Colon (tissue), 2 donors: ENCODE results near the gene PDIA6.
"Not testable (repeated sequence)": the region's sequence is repeated elsewhere in the genome, so short reads cannot be mapped to it uniquely, and the experiment has no call there.

Experiments used
- FAIRE-seq: peaks from 2 replicates; lab custom pipeline; 2012; peaks lifted over from hg19 to GRCh38; lab: Jason Lieb, UNC
- donor health status: control.
- donor health status: control.

The PDIA6 gene

DNA sequence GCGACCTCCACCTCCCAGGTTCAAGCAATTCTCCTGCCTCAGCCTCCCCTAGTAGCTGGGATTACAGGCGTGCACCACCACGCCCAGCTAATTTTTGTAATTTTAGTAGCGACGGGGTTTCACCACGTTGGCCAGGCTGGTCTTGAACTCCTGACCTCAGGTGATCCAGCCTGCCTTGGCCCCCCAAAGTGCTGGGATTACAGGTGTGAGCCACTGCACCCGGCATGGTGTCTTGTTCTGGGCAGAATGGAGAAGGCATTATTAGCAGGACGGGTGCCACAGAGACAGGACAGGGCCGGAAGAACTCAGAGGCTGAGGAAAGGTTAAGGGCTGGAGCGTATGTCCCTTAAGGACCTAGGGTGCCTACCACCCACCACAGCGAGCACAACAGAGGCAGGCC is 31.8 kb downstream of the PDIA6 start:
- FAIRE-seq = not testable (repeated sequence)

DNA sequence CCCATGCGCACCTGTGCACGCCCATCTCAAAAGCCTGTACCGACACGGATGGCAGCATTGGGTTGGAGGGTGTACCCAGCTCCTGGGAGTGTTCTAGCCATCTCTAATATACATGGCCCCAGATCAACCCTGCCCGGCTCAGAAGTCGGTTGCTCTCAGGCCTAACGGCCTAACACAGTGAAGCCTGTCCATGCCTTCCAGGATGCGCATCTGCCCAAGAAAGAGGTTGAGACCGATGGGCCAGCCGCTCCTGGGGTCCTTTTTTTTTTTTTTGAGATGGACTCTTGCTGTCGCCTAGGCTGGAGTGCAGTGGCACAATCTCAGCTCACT is 32.1 kb downstream of the PDIA6 start:
- no peak for FAIRE-seq

DNA sequence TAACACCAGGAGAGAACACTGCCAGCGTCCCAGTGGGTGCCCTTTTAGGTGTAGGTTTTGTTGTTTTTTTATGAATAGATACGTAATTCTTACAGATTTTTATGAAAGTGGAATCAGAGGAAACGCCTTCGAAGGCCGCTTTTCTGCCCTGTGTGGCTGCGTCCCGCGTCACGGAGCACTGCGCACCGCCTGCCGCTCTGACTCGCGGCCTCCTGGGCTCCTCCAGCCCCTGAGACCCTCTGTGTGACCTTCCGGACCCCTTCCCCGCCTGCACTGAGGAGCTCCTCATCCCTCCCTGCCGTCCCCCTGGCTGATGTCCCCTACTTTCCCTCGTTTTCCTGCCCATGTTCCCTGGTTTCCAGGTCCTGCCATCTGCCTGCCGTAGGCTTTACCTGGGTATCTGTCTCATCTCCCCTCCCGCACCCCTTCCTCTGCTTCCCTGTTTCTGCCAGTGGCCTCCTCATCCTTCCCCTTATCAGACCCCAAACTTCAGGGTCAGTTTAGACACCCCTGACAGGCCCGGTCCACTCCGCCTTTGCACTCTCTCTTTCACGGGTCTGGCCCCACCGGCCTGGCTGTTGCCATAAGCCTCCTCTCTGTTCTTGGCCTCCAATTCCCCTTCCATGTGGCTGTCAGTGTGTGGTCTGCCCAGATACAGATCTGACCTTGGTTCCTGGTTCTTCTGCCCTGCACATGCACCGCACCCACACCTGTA is 32.7 kb downstream of the PDIA6 start:
- no peak for FAIRE-seq

DNA sequence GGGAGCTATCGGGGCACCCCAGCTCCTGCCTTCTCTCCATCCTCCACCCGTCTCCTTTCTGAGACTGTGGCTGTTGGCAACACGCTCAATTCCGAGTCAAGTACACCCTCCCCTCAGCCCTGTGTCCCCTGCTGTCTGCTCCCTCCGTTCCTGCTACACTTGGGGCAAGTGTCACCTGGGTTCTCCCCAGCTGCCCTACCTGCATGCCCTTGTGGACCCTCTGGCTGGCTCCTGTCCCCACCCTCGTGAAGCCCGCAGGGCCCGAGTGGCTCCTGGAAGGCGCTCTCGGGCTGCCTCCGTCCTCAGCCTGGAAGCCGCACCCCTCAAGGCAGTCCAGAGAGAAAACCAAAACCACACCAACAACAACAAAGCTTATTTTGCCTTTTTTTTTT is 33.9 kb downstream of the PDIA6 start:
- no peak for FAIRE-seq

DNA sequence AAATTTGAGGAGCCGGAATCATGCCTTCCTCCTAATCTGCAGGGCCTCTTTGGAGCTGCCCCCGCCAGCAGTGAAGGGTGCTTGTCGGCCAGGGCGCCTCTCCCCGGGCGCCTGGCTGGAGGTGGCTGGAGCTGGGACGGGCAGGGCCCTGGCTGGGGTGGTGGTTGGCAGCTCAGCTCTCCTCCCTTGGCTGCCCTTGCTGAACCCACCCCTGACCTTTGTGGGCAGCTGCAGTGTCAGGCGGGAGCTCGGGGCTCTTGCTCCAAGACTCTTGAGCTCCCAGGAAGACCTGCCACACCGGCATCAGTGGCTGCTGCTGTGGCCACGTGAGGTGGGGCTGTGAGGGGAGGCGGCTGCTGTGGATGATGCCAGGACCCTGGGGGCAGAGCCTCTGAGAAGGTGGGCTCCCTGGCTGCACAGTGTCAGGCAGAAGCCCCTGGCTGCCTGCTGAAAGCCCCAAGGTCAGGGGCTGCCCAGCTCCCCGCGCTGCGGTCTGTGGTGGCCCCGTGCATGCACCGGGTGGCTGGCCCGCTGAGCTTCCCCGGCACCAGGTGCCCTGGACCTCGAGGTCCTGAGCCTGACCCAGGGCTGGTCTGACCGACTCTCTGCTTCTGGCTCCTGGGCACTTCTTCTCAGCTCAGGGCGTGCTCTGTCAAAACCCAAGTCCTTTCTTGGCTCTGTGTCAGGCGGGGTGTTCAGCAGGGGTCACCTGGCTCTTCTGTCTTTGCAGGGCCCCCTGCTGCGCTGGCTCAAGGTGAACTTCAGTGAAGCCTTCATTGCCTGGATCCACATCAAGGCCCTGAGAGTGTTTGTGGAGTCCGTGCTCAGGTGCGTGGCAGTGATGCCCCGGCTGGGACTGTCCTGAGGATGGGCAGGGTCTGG is 34.5 kb downstream of the PDIA6 start:
- FAIRE-seq = no peak

DNA sequence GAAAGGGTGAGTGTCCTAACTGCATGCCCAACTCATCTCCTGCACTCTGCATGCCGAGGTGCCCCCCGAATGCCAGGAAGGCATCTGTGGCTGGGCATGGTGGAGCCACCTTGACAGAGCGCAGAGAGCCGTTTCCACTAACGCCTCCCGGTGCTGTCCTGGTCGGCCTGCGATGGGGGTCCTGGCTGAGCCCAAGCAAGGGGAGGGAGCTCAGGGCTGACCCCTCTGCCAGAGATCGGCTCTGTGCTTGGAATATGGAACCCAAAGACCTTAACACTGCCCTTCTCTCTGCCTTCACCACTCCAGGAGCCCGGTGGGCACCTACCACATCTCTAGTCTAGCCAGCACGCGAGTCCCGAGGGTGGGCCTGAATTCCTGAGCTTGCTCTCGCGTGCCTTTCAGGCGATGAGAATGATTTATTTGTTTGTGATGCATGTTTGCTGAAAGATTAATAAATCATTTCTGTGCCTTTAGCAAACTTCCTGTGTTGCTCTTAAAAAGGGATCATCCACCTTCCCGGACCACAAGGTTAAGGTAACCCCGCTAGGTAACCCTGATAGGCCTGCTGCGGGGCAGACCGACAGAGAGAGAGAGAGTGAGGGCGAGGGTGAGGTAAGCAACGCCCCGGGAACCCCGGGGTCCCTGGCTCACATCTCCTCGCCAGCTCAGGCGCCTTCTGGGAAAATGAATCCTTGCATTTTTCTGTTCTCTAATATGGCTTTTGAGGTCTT is 35.3 kb downstream of the PDIA6 start:
- FAIRE-seq = no peak

DNA sequence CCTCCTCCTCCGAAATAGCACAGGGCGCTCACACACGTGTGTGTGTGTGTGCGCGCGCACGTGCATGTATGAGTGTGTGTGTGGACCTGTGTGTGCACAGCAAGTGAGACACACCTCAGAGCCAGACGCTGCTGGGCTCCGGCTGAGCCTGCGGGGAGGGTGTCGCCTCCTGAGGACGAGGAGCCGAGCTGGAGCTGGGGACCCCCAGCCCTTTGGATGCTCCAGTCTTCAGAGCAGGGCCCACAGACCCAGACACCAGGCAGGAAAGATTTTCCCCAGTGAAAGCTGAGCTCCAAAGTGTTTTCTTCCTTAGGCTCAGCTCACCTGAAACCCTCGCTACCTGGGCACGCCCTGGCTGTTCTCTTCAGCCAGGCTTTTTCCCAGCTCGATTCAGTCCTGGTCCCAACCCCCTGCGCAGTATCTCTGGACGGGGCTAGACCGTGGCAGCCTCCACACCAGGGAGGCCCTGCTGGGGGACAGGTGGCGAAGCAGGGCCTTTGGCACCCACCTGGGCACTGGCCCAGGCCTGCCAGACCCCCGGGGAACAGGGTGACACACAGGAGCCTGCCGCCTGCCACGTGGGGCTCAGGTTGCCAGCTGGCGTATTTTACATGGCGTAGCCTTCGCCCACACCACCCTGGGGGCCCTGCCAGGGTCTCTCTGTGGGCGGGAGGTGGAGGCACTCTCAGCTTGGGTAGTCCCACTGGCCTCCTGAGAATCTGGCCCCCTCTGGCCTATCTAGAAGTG is 36.2 kb downstream of the PDIA6 start:
- no peak for FAIRE-seq

DNA sequence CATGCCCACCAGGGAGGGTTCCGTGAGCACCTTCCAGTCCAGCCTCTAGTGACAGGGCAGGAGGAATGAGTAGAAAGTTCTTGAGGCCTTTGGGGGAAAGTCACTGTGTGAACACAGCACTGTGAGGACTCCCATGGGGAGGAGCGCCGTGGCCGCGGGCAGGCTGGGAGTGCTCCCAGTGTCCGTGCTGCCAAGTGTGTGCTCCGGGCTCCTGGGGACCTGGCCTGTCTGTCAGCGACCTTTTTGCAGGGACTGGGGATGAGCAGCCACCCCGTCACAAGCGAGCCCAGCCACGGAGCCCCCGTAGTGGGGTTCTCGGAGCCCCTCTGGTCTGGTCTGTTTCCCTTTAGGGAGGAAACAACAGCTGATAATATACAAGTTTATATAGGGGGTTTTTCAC is 36.8 kb downstream of the PDIA6 start:
- no peak for FAIRE-seq

DNA sequence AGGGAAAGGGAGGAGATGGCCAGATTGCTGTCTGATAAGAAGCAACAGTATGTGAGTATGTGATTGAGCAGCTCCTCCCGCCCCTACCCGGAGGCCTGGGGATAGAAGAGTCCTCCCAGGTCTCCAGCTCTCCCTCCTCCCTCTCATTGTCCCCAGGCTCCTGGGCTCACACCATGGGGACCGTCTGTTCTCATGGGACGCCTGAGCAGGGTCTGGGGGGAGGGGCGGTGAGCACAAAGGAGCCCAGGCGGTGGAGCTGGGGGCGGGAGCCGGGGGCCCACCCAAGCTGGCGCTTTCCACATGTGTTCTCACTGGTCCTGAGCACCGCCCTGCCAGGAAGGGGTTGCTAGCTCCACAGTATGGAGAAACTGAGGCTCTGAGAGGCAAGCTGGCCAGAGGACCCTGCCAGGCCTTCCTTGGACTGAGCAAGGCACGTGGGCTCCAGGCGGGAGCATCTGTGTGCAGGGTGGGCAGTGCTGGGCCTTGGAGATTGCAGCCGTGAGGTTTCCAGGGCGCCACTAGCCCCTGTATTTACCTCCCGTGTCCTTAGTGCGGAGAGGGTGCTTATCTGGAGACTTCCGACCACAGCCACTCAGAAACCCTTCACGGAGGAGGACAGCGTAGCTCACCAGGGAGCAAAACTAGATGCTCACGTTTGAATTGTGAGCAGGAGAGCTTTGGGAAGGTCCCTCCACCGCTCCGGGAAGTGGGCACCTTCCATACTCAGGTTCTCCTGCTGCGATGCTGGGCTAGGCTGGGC is 37.4 kb downstream of the PDIA6 start:
- no peak for FAIRE-seq

DNA sequence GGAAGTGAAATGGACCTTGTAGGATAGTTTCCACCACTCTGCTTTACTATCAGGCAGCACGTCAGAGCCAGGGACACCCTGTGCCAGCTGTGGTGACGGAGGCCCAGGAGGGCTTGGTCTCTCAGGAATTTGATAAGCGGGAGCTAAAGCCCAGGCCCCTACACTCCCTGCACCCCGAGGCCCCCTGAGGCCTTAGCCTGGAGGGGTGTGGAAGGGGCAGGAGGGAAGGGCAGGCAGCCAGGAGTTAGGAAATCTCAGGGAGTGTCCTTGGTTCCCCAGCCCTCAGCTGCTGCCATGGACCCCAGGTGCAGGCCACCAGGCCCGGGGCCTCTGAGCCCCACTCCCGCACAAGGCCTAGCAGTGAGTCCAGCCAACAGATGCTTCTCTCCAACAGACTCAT is 38.2 kb downstream of the PDIA6 start:
- no peak for FAIRE-seq

DNA sequence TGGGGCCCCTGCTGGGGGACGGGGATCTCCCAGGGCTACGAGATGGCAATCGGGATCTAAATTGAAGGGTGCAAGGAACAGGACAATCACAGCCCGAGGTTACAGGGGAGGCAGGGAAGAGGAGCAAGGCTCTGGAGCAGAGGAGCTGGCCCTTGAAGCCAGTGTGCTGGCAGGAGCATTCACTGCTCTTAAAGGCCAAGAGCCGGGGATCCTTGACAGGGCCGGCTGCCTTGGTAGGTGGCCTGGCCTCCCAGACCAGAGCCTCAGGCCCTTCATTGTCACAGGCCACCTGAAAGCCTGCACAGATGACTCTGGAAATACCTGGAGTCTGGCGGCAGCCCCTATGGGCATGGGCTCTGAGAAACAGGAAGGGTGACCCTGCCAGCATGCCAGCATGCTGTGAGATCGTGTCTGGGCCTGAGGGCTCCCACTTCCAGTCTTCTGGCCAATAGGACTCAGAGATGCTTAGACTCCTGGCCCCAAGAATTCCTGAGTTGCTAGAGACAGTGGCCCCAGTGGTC is 38.7 kb downstream of the PDIA6 start:
- FAIRE-seq = no peak

DNA sequence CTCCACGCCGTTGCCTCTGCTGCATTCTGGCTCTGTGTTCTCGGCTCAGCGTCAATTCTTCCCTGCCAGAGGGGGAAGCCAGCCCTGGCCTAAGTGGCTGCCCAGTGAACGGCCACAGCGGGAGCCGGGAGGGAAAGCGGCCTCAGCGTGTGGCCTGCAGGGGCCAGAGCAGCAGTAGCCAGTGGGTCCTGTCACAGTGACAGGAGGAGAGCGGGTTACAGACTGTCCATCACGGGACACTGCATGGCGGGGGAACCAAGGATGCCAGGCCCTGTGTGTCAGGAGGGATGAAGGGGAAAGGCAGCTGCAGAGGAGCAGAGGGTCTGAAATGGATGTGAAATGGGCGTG is 39.7 kb downstream of the PDIA6 start:
- FAIRE-seq = no peak

DNA sequence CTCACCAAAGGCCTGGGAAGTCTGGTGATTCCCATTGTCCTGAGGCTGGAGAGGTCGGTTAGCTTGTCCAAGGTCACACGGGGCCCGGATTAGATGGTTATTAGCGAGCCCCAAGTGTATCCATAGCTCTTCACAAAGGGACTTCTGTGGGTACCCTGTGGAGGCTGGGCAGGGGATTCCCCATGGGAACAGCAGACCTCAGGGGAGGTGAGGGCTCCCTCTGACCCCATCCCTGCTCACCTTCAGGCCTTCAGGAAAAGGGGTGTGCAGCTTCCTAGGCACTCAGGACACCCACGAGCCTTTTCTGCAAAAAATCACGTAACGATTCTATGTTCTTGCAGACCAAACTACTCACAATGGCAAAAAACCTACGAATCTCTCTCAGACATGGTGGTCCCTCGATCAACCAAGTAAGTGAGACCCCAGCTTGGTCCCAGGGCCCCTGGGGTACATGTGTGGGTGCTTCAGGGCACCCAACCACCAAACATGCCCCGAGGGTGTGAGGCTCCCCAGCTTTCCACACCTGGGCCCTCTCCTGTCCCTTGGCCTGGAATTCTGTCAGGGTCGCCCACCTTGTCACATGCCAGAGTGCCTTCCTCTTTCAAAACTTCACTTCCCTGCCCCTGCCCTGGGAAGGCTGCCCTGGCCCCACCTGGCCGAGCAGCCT is 40.3 kb downstream of the PDIA6 start:
- no peak for FAIRE-seq

DNA sequence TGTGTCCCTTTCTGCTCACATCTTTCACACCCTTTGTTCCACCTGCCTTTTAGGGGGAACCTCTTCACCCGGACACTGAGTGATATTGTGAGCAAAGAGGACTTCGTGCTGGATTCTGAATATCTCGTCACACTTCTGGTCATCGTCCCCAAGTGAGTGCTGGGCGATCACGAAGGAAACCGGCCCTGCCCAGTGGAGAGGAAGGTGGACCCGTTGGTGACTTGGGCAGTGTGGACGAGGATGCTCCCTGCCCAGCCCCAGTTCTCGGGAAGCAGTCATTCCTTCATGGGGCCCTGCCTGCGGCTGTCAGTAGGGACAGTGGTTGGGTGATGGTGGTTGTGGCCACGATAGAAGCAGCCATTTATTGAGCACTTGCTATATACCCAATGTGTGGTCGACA is 40.8 kb downstream of the PDIA6 start:
- FAIRE-seq = no peak

DNA sequence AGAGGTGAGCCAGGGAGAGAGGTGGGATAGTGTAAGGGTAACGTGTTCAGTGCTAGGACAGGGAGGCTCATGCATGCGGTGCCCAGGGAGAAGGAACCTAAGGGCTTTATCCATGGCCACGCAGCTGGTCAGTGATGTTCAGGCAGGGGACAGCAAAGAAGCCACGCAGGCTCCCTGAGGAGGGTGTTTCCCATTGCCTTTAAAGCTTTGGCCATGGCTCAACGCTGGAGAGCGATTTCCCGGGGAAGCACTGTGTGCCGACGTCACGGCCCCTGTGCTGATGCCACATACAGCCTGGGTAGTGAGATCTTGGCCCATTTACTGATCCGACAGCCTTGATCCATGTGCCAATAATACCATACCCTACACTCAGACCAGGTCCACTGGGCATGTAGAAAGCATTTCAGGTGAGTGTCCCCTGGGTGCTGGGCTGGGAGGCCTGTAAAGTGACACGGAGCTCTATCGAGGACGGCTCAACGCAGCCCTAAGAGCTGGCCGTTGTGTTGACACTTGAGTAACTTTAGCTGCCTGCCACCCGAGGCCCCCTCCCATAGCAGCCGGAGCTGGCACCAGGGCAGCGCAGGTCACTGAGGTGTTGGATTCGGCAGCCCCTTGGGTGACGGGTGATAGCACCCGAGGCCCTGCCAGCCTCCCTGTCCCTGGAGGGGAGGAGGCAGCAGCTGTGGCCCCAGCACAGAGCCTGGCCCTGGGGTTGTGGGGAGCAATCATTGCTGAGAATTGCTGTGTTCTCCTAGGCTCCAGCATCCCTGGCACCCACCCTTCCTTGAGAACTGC is 41.4 kb downstream of the PDIA6 start:
- FAIRE-seq = no peak

DNA sequence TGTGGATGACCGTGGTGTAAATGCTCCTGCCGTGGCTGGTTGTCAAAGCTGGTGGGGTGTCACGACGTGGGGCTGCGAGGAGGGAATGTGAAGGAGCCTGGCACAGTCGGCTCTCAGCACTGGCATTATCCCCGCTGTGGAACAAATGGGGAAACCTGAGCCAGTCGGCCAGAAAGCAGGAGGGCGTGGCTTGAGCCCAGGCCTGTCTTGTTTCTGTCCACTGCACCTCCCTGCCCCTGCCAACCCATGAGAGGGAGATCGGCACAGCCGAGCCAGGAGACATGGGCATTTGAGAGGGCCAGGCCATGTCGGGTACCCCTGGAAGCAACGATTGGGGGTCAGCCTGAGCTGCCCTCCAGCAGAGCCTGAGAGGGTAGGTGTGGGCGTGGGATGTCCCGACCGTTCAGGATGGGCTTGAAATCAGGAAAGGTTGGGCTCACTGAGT is 44.5 kb downstream of the PDIA6 start:
- no peak for FAIRE-seq

DNA sequence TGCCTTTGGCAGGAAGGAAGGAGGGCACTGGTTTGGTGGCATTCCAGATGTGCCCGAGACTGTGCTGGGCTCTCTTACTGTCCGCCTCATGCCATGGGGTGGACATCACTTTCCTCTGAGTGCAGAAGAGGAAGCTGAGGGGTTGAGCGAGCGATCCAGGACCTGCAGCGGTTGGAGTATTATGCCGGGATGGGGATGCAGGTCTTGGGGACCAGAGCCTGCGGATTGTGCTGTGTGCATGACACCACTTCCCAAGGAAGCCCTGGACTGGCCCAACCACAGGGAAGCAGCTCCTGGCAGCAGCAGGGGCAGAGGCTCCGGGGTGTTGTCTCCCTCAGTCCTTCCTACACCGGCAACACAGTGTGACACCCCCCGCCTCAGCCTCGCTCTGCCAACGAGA is 46.7 kb downstream of the PDIA6 start:
- FAIRE-seq = no peak

DNA sequence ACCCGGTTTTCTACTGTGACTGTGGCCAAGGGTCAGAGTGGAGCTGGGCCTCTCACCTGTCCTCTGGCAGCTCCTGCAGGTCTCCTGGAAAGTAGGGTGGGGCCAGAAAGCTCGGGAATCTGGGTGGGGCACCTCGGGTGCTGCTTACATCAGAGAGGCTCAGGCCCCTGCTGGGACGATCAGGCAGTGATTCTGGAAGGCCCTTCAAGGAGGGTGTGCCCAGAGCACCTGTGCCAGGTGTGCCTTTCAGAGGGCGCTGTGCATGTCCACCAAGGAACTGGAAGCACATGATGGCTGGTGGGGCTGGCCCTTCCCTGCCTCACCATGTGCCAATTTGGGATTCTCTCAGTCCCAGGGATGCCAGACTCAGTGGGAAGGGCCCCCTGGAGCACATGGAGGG is 47.1 kb downstream of the PDIA6 start:
- FAIRE-seq = no peak

DNA sequence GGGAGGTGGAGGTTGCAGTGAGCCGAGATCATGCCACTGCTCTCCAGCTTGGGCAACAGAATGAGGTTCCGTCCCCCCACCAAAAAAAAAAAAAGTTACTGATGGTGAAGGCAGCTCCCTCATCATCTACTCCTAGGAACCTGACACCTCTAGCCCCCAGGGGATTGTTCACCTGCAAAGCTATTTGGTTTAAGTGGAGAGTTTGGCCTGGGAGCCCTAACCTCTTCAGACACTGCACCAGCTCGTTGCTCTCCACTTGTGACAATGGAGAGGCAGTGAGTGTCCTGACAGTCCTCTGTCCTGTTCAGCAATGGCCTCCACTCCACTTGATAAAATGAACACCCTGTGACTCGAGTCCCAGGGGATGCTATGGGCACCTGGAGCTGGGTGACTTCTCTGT is 47.7 kb downstream of the PDIA6 start:
- no peak for FAIRE-seq
